B cell (primary cell): Measurements from ENCODE around the gene CDC5L.

ENCODE experiments used
- EZH2 ChIP-seq: IDR thresholded peaks from 2 replicates; pipeline ENCODE4 v1.6.1; 2012; ENCODE audit warnings: borderline replicate concordance, low read depth, mild to moderate bottlenecking, moderate library complexity, low read length; ENCODE audit not compliant: insufficient read depth, poor library complexity, severe bottlenecking
- TF ChIP-seq, protein P1 (sequence below): fragments of 200-600 bp; IDR thresholded peaks from one replicate; pipeline ENCODE4 v1.8.0; 2022; ENCODE audit warnings: antibody characterized with exemption, mild to moderate bottlenecking

DNA sequence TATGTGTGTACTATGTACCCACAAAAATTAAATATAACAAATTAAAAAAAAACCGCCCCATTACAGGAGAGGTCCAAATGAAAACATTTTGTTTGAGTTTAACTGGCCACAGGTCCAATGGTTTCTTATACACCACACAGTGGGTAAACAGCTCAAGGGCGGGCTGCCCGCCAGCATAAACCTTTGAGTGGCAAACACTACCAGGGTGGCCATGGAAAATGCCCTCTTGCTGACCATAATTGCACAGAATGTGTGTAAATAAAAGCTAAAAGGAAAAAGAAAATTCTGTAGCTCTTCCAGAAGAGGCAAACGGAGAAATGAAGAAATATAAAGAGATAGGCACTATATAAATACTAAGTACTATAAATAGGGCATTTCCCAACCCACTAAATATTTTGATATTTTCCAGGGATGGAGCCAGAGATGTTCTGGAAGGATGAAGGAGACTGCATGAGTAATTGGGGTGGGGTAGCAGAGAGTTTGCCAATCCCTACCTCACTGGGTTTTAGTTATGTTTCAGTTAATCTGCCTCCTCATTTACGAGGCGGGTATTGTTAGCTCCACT, 1.1 kb upstream of the CDC5L start:
- TF ChIP-seq, protein P1, sequence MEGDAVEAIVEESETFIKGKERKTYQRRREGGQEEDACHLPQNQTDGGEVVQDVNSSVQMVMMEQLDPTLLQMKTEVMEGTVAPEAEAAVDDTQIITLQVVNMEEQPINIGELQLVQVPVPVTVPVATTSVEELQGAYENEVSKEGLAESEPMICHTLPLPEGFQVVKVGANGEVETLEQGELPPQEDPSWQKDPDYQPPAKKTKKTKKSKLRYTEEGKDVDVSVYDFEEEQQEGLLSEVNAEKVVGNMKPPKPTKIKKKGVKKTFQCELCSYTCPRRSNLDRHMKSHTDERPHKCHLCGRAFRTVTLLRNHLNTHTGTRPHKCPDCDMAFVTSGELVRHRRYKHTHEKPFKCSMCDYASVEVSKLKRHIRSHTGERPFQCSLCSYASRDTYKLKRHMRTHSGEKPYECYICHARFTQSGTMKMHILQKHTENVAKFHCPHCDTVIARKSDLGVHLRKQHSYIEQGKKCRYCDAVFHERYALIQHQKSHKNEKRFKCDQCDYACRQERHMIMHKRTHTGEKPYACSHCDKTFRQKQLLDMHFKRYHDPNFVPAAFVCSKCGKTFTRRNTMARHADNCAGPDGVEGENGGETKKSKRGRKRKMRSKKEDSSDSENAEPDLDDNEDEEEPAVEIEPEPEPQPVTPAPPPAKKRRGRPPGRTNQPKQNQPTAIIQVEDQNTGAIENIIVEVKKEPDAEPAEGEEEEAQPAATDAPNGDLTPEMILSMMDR, result no peak
- TF ChIP-seq EZH2, result no peak
